Activated CD4-positive, alpha-beta T cell treated with anti-CD3 and anti-CD28 coated beads, Interleukin-2, Interleukin-4, amounts not matched to agents 100 ng/mL and 50 ng/mL, durations not matched to agents 16 hours and 8 hours (primary cell): Measurements from ENCODE around the gene BOK.
"Not testable (repeated sequence)": the region's sequence is repeated elsewhere in the genome, so short reads cannot be mapped to it uniquely, and the experiment has no call there.

Experiments
- DNase-seq: peaks from one replicate; pipeline ENCODE4 v3.0.0-alpha.2; 2020; ENCODE audit warnings: low spot score

The BOK gene, protein sequence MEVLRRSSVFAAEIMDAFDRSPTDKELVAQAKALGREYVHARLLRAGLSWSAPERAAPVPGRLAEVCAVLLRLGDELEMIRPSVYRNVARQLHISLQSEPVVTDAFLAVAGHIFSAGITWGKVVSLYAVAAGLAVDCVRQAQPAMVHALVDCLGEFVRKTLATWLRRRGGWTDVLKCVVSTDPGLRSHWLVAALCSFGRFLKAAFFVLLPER

DNA sequence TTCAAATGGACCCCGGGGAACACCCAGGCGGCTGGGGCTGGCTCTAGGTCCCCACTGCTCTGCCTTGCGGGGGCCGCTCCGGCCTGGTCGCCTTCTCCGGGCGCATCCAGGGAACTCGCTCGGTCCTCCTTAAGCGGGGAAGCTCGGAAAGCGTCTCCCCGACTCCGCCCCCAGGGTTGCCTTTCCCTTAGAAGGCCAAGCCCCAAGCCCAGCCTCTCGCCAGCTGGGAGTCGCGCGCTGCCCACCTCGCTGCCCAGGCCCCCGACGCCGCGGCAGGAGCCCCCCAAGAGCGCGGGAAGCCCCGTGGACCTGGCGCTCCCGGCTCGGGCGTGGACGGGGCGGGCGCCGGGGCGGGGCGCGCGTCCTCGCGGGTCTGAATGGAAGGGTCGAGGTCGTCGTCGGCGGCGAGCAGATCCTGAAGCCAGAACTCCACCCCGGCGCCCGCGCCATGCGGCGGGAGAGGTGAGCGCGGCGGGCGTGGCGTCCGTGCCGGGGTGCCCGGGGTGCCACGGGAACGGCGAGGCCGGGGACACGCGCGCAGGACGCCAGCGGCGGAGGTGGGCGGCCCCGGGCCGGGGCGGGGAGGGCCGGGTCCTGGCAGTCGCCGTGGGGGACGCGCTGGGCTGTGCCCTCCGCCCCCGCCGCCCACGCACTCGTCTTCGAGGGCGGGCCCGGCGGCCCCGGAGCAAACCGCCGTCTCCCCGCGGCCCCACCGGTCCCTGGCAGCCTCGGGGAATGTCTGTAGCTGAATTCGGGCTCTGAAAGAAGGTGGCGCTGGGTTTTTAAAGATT is at the start of gene BOK:
TSS of gene BOK (plus strand) at position 214 of the 791 bp plus-strand sequence. CDS start 739 bp downstream, outside the sequence.
- DNase-seq: no peak

- DNase-seq: no peak
Observed at GRCh38 chr2:241509155-241509784, 49.3 kb upstream of the BOK start.

DNA sequence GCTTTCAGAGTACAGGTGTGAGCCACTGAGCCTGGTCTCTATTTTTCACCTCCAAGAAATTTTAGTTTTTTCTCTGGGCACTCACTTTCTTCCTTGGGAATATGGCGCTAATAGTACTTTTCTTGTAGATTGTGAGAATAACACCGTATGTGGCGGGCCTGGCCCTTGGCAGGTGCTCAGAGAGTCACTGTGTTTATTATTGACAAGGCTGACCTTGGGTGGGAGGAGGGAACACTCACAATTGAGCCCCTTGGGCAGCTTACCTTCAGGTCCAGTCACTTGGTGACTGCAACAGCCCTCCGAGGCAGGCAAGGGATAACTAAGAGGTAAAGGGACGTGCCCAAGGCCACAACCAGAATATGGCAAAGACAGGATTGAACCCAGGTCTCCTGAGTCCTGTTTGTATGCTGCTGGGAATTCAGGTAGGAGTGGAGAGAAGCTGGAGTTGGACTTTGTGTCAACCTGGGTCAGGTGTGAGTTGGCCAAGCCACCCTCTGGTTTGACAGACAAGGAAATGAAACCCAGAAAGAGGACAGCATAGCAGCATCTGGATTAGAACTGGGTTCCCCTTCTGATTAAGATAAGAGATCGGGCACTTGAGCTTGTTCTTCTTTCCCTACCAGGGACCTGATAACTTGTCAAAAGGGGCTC is 47.3 kb upstream of the BOK start:
- DNase-seq: no peak

DNA sequence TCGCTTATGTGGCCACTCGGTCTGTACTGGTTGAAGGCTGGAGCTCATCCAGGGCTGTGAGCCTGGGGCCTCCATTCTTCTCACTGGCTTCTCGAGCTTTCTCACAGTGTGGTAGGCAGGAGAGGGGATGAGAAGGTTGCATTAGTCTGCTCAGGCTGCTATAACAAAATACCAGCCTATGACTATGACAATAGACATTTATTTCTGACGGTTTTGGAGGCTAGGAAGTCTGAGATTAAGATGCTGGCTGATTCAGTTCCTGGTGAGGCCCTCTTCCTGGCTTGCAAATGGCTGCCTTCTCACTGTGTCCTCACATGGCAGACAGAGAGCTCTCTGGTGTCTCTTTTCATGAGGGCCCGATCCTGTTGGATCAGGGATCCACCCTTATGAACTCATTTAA is 44.0 kb upstream of the BOK start:
- DNase-seq: no peak

DNA sequence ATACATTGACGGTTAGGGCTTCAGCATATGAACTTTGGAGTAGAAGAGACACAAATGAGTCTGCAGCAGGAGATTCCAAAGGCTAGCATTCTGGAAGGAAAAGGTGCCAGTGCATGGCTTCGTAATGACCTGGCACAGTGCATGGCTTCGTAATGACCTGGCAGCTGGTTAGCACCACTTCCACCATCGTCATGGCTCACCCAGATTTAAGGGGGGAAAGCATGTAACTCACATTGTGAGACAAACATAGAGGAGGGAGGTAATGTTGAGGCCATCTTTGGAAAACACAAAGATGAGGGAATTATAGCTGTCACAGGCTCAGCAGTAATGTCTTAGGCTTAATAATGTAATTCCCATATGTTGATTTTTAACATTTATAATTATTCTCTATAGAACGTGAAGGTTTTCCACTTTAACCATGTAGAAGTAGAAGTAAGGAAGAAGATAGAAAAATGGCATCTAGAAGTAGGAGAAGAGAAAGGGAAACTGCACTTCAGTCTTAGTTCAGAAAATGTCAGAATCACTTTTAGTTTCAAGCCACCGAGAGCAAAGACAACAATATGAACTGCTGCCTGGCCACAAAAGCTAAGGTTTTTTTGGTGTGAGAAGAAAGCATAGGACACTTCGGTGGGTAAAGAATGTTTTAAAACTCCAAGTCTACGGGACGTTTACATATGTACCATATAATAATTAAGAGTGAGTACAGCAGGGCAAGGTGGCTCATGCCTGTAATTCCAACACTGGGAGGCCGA is 43.4 kb upstream of the BOK start:
- DNase-seq: no peak

DNA sequence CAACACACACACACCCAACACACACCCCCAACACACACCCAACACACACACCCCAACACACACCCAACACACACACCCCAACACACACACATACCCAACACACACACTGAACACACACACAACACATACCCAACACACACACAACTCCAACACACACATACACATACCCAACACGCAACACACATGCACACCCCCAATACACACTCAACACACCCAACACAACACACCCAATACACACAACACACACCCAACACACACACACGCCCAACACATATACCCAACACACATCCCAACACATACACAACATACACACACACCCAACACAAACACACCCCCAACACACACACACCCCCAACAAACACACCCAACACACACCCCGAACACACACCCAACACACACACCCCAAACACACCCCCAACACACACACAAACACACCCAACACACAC is 42.0 kb upstream of the BOK start:
- DNase-seq: no peak

DNA sequence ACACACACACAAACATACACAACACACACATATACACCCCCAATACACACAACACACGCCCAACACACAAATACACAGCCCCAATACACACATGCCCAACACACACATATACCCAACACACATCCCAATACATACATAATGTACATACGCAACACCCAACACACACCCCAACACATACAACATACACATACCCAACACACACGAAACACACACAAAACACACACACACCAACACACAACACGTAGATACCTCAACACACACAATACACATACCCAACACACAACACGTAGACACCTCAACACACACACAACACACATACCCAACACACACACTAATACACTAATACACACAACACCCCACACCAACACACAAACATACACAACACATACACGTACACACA is 41.2 kb upstream of the BOK start:
- DNase-seq: no peak

DNA sequence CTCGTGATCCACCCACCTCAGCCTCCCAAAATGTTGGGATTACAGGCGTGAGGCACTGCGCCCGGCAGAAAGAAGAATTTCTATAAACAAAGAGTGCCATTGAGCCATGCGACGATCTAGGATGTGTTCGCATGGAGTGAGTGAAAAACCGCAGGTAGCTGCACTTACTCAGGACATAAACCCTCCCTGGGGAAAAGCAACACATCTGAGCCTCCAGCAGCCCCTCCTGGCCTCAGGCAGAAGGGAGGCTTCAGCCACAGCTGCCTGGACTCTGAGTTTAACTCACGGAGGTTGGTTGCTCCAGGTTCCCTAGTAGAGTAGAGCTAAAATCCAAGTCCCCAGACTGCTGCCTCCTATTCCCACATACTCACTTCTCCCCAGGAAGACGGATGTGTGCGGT is 38.9 kb upstream of the BOK start:
- no peak for DNase-seq

DNA sequence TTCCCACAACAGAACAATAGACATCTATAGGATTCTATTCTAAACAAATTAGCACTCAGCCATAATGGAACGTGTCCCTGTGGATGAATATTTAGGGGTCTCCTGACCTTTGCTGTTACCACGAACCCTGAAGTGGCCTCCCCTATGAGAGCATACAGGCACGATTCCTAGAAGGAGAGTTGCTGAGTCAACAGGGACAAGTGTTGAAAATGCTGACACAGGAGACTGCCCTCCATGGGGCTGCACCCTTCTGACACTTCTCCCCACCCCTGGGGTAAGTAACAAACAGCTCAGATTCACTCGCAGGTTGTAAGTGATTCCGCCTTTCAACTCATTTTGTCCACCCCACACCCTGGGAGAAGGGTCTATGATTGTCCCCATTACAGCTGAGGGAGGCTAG is 36.1 kb upstream of the BOK start:
- no peak for DNase-seq

DNA sequence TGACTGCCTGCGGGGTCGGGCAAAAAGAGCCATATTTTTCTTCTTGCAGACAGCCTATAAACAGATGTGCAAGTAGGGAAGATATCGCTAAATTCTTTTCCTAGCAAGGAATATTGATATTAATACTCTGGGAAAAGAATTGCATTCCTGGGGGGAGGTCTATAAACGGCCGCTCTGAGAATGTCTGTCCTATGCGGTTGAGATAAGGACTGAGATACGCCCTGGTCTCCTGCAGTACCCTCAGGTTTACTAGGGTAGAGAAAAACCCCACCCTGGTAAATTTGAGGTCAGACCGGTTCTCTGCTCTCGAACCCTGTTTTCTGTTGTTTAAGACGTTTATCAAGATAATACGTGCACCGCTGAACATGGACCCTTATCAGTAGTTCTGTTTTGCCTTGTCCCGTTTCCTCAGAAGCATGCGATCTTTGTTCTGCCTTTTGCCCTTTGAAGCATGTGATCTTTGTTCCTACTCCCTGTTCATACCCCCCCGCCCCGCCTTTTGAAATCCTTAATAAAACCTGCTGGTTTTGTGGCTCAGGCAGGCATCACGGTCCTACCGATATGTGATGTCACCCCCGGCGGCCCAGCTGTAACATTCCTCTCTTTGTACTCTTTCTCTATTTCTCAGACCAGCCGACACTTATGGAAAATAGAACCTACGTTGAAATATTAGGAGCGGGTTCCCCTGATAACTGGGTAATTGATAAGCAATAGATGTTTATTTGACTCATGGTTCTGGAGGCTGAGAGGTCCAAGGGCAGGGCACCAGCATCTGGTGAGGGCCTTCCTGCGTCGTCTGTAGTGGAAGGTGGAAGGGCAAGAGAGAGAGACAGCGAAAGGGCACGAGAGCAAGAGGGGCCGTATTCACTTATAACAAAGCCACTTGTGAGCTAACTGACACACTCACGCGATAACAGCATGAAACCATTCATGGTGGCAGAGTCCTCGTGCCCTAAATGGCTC is 32.4 kb upstream of the BOK start:
- DNase-seq: not testable (repeated sequence)

GRCh38 chr2:241530571-241530970 is 28.0 kb upstream of the BOK start:
- DNase-seq: no peak

- no peak for DNase-seq
Observed at GRCh38 chr2:241531161-241531722, 27.3 kb upstream of the BOK start.

DNA sequence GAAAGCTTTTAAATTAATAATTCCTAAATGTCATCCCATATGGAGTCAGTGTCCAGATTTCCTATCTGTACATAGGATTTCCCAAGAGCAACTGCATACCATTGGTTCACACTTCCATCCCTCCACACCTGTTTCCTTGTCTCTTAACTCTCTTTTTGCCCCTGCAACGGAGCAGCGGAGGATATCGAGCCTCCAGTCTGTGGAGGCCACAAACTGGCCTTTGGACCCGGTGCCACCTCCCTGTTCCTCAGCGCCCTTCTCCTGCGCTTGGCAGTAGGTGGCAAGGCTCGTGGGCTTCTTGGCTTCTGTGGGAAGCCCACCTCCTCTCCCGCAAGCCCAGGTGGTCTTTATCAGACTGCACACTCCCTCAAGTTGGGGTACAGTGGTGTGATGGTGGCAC is 26.4 kb upstream of the BOK start:
- no peak for DNase-seq

DNA sequence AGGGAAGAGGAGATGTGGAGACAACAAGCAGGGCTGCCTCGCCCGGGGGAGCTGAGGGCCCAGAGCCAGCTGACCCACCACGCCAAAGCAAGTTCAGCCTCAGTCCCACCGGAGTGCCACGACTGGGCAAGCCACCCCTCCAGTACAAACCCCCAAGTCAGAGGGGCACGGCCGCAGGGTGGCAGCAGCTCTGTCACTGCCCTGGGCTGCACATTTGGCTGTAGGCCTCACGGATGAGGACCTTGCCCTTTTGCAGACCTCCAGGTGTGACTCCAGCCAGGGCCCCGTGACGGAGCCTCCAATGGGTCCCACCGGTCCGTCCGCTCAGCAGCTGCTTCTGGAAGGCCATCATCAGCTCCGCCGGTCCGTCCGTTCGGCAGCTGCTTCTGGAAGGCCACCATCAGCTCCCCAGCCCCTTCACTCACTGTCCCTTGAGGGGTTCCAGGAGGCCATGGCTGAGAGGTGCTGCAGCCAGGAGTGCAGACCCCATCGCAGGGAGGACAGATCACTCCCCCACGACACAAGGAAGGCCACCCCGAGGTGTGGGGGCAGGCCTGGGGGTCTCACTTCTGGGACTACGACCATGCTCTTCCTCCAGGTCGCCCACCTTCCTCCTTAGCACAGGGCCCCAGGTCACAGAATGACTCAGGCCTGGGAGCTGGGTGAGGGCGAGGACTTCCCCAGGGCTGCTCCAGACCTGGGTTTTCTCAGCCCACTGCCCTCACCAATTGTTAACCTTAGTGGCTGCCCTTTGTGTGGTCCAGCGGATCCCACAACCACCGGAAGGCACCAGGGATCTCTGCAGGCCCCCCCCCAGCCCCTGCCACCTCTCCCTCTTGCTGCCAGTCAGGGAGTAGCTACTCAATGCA is 25.6 kb upstream of the BOK start:
- DNase-seq: no peak

GRCh38 chr2:241534293-241534692 is 24.3 kb upstream of the BOK start:
- DNase-seq: no peak

DNA sequence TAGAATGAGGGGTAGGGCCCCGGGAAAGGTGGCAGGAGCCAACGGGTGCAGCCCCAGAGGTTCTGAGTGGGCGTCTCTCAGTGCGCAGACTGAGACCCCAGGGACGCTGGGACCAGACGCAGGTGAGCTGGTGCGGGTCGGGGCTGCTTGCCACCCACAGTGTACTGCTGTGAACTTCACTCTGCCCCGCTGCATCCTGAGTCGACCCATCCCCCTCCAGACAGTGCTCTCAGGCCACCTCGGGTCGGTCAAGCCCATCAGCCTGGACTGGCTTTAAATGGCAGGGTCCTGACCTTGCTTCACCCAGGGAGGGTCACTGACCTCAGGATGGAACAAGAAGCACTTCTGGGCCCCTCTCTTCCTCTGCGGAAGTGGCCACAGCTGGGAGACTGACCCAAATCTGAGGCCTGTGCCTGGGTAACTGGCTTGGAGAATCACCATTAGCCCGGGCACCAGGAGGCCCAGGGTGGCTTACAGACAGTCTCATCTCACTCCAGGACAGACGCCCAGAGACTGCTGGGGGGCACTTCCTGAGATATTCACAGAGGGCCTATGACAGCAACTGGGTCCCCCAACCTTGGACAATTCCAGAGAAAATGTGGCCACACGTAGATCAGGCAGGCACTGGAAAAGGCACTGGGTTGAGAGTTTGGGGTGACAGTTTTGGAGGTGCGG is 23.7 kb upstream of the BOK start:
- DNase-seq: no peak

GRCh38 chr2:241535871-241536655 is 22.5 kb upstream of the BOK start:
- no peak for DNase-seq
